Sigmoid colon (tissue), 7 donors: ENCODE data around the gene SDC1. TPM values are rescaled to one million over a fixed set of nuclear protein-coding genes. Genes with fewer than 3 reads are reported as not detected.

ENCODE experiments used
- DNase-seq: peaks from one replicate; pipeline ENCODE4 v3.0.0-alpha.2; 2019
- H3K27ac ChIP-seq, 4 donors: fragments of 200-600 bp; sonication (generic); one replicate each; pipeline ENCODE4 v1.5.1; 2016 to 2019; ENCODE audit warnings: mild to moderate bottlenecking in 1 of 4
- H3K27me3 ChIP-seq, 3 donors: fragments of 200-600 bp; sonication (generic); one replicate each; pipeline ENCODE4 v1.5.1; 2019; ENCODE audit warnings: mild to moderate bottlenecking in 1 of 3
- H3K36me3 ChIP-seq, 4 donors: fragments of 200-600 bp; sonication (generic); one replicate each; pipeline ENCODE4 v1.5.1; 2016 to 2019
- H3K4me1 ChIP-seq, 4 donors: fragments of 200-600 bp; sonication (generic); one replicate each; pipeline ENCODE4 v1.5.1; 2017 to 2019
- H3K4me3 ChIP-seq, 4 donors: fragments of 200-600 bp; sonication (generic); one replicate each; pipeline ENCODE4 v1.5.1; 2017 to 2019; ENCODE audit warnings: mild to moderate bottlenecking in 2 of 4, moderate library complexity in 1 of 4
- H3K9me3 ChIP-seq, 4 donors: fragments of 200-600 bp in 3 of 4; sonication (generic) in 3 of 4; one replicate each; pipeline versions ENCODE4 v1.5.1 to v1.6.1; 2013 to 2019
- CTCF ChIP-seq, 4 experiments: fragments of 450-650 bp in 3 of 4; fragments of 200-600 bp in 1 of 4; IDR thresholded peaks; one replicate each; pipeline ENCODE4 v1.5.1; 2016 to 2019; ENCODE audit warnings: antibody characterized with exemption in 4 of 4, mild to moderate bottlenecking in 3 of 4, moderate library complexity in 2 of 4
- EP300 ChIP-seq, 4 donors: sonication (generic); formaldehyde crosslinking; IDR thresholded peaks; one replicate each; pipeline ENCODE4 v1.6.1; 2017; ENCODE audit warnings: antibody characterized with exemption in 4 of 4
- POLR2A ChIP-seq, 2 donors: fragments of 450-650 bp; IDR thresholded peaks; one replicate each; pipeline ENCODE4 v1.6.1; 2016; ENCODE audit warnings: antibody characterized with exemption in 2 of 2, mild to moderate bottlenecking in 2 of 2, moderate library complexity in 2 of 2
- POLR2AphosphoS5 ChIP-seq, 4 donors: sonication (generic); formaldehyde crosslinking; IDR thresholded peaks; one replicate each; pipeline ENCODE4 v1.6.1; 2017; ENCODE audit warnings: antibody characterized with exemption in 4 of 4
- WGBS, 2 donors: extraction: QIAGEN DNeasy Blood & Tissue Kit; methylation state at CpG; one replicate each; pipeline ENCODE4 v1.1.7; 2013; 5-methylcytosine and 5-hydroxymethylcytosine counted together
- intact Hi-C: fragments of 100-400 bp; cut with DNase I; formaldehyde crosslinking; loops from one replicate; pipeline ENCODE4 v1.15.1; 2023
- polyA plus RNA-seq, 3 donors: library from polyadenylated mRNA; stranded (reverse); fragments of 200-250 nt; gene quantifications; one replicate each; pipeline ENCODE4 v1.2.3, GENCODE V29; 2013
- total RNA-seq, 4 donors: library from RNA; depleted of rRNA; stranded (reverse); fragments of >200 nt; gene quantifications; one replicate each; pipeline ENCODE4 v1.1.0, GENCODE V29; 2016
- donor health status: healthy with polysubstance abuse.
- donor health status: Bipolar disorder and iron deficiency.
- donor health status: healthy.

The SDC1 gene
- total and polyA plus RNA-seq, 7 donors, result 0.33 to 104 (median 8.0) TPM; not detected in 1

GRCh38 chr2:20188851-20189250 lies 36.1 kb downstream of the SDC1 start:
- H3K4me3 ChIP-seq, result no peak overlapping the region
- H3K36me3 ChIP-seq, result no peaks in the 10 kb centered on the region
- H3K4me1 ChIP-seq, result peaks cover 0 to 6% (median 0%) of the 10 kb centered on the region in 4 donors
- WGBS, 2 donors, result 83 to 86% methylated on average over 6 of the region's 6 CpGs
- no peak overlapping the region for H3K27ac ChIP-seq
- TF ChIP-seq EP300 (IDR thresholded peaks at IDR 0.05) (no peak), CTCF (IDR thresholded peaks at IDR 0.05) (no peak), POLR2A (IDR thresholded peaks at IDR 0.05) (no peak), POLR2AphosphoS5 (IDR thresholded peaks at IDR 0.05) (no peak)
- no peaks in the 10 kb centered on the region for H3K27me3 ChIP-seq
- DNase-seq, result no peak
- H3K9me3 ChIP-seq, result peaks cover 0 to 3% (median 0%) of the 10 kb centered on the region in 4 donors
- intact Hi-C loops, result no loop called here

- Histone ChIP-seq H3K27me3 (no peaks in the 10 kb centered on the region), H3K4me3 (no peak overlapping the region), H3K9me3 (peaks cover 0 to 3% (median 0%) of the 10 kb centered on the region in 4 donors), H3K36me3 (no peaks in the 10 kb centered on the region), H3K4me1 (peaks cover 0 to 6% (median 0%) of the 10 kb centered on the region in 4 donors), H3K27ac (no peak overlapping the region)
- DNase-seq, result no peak
- TF ChIP-seq POLR2AphosphoS5 (IDR thresholded peaks at IDR 0.05) (no peak), EP300 (IDR thresholded peaks at IDR 0.05) (no peak), POLR2A (IDR thresholded peaks at IDR 0.05) (no peak), CTCF (IDR thresholded peaks at IDR 0.05) (no peak)
- intact Hi-C loops, result no loop called here
- 92 to 93% methylated on average over 2 of the region's 2 CpGs for WGBS, 2 donors
Measured at GRCh38 chr2:20188201-20188600, 36.7 kb downstream of the SDC1 start.

- intact Hi-C loops, result no loop called here
- Histone ChIP-seq H3K27me3 (no peaks in the 10 kb centered on the region), H3K9me3 (no peaks in the 10 kb centered on the region), H3K27ac (no peak overlapping the region), H3K4me1 (peaks cover 0 to 6% (median 0%) of the 10 kb centered on the region in 4 donors), H3K36me3 (no peaks in the 10 kb centered on the region), H3K4me3 (no peak overlapping the region)
- 78 to 84% methylated on average over 3 of the region's 3 CpGs for WGBS, 2 donors
- DNase-seq, result no peak
- TF ChIP-seq CTCF (IDR thresholded peaks at IDR 0.05), result no peak
- TF ChIP-seq POLR2AphosphoS5 (IDR thresholded peaks at IDR 0.05), result no peak
- no peak for TF ChIP-seq POLR2A (IDR thresholded peaks at IDR 0.05)
- no peak for TF ChIP-seq EP300 (IDR thresholded peaks at IDR 0.05)
Measured at GRCh38 chr2:20187331-20187730, 37.6 kb downstream of the SDC1 start.

GRCh38 chr2:20186855-20187187 lies 38.1 kb downstream of the SDC1 start:
- H3K27me3 ChIP-seq, result no peaks in the 10 kb centered on the region
- peaks cover 0 to 6% (median 0%) of the 10 kb centered on the region in 4 donors for H3K4me1 ChIP-seq
- TF ChIP-seq EP300 (IDR thresholded peaks at IDR 0.05), result no peak
- no peak for TF ChIP-seq CTCF (IDR thresholded peaks at IDR 0.05)
- no peak for TF ChIP-seq POLR2A (IDR thresholded peaks at IDR 0.05)
- no peak for TF ChIP-seq POLR2AphosphoS5 (IDR thresholded peaks at IDR 0.05)
- DNase-seq, result no peak
- H3K27ac ChIP-seq, result no peak overlapping the region
- intact Hi-C loops, result no loop called here
- 75 to 82% methylated on average over 4 of the region's 4 CpGs for WGBS, 2 donors
- H3K4me3 ChIP-seq, result no peak overlapping the region
- no peaks in the 10 kb centered on the region for H3K9me3 ChIP-seq
- no peaks in the 10 kb centered on the region for H3K36me3 ChIP-seq
